IPS DF 6.9 (cell line): ENCODE results near the gene EEF1AKMT4.

Experiments
- DNase-seq: peaks from one replicate; pipeline ENCODE4 v3.0.0-alpha.2; 2013; ENCODE audit warnings: low read depth, low spot score
- H3K27ac ChIP-seq: one replicate; pipeline ENCODE4 v1.5.1; 2013; ENCODE audit warnings: low read length, control low read depth
- H3K27me3 ChIP-seq: 2 replicates; pipeline ENCODE4 v1.6.1; 2013; ENCODE audit warnings: mild to moderate bottlenecking, low read length; ENCODE audit not compliant: control insufficient read depth, insufficient read depth
- H3K36me3 ChIP-seq: 2 replicates; pipeline ENCODE4 v1.6.1; 2013; ENCODE audit warnings: low read length; ENCODE audit not compliant: control insufficient read depth, insufficient read depth
- H3K4me1 ChIP-seq: 2 replicates; pipeline ENCODE4 v1.6.1; 2013; ENCODE audit warnings: low read length; ENCODE audit not compliant: control insufficient read depth, insufficient read depth
- H3K4me3 ChIP-seq: 2 replicates; pipeline ENCODE4 v1.5.1; 2013; ENCODE audit warnings: mild to moderate bottlenecking, low read length
- H3K9me3 ChIP-seq: 2 replicates; pipeline ENCODE4 v1.6.1; 2013; ENCODE audit warnings: low read length, inconsistent platforms; ENCODE audit not compliant: control insufficient read depth, insufficient read depth
- WGBS: extraction: QIAGEN DNeasy Blood & Tissue Kit; methylation state at CpG from one replicate; pipeline ENCODE4 v1.1.7; 2013; ENCODE audit warnings: mixed read lengths, missing lambda C conversion rate; ENCODE audit not compliant: insufficient read length, insufficient coverage; 5-methylcytosine and 5-hydroxymethylcytosine counted together

The EEF1AKMT4 gene

DNA sequence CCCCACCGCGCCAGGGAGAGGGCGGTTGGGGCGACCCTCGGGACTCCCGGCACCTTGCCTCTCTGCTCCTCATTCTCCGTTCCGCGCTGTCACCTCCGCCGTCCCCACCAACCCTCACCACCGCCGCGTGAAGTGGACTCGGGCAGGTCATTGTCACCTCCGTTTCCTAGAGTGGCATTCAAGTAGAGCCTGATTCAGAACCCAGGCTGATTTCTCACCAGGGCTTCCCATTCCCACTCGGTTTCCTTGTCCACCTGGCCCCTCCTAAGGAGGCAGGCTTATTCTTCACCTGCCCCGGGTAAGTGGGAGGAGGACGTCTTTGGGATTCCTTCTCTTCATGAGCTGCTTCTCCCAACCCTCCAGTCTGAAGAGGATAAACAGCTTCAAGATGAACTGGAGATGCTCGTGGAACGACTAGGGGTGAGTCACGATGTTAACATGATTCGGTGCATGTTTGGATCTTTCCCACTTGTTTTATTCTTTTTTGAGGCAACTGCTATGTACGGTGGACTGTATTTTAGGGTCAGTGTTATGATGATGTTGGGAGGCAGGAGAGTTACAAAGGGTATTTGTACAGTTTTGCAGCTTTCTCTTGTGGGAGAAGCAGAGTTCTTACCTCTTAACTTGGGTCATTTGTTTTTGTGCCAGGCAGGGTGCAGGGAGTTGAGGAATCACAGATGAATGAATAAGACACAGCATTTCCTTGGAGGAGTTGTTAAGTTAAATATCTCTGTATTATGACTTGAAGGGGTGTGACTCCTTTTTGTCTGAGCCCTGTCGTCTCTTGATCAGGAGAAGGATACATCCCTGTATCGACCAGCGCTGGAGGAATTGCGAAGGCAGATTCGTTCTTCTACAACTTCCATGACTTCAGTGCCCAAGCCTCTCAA lies 50.3 kb downstream of the EEF1AKMT4 start:
- H3K36me3 ChIP-seq = peaks cover 26% of the 10 kb centered on the region
- H3K27me3 ChIP-seq = no peaks in the 10 kb centered on the region
- no CpG with 5 or more reads among the region's 29 CpGs for WGBS
- no peaks in the 10 kb centered on the region for H3K9me3 ChIP-seq
- DNase-seq = no peak
- H3K4me1 ChIP-seq = no peaks in the 10 kb centered on the region
- H3K27ac ChIP-seq = no peak overlapping the region
- peak overlapping the region; percentile 97 for H3K4me3 ChIP-seq

DNA sequence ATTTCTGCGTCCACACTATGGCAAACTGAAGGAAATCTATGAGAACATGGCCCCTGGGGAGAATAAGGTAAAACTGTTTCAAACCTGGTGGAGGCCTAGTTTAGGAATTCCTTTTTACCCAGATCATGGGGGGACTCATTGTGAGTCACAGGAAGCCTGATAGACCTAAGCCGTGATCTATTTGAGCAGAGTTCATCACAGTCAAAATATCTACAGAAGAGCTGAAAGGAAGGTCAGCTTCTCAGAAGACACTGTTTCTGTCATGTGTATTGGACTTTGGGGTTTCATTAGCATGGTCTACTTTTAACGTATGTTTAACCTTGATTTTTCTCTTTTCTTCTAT lies 50.9 kb downstream of the EEF1AKMT4 start:
- Histone ChIP-seq H3K4me3 (no peak overlapping the region), H3K9me3 (no peaks in the 10 kb centered on the region), H3K36me3 (peaks cover 26% of the 10 kb centered on the region), H3K4me1 (no peaks in the 10 kb centered on the region), H3K27ac (no peak overlapping the region), H3K27me3 (no peaks in the 10 kb centered on the region)
- no CpG with 5 or more reads among the region's 3 CpGs for WGBS
- DNase-seq = no peak

DNA sequence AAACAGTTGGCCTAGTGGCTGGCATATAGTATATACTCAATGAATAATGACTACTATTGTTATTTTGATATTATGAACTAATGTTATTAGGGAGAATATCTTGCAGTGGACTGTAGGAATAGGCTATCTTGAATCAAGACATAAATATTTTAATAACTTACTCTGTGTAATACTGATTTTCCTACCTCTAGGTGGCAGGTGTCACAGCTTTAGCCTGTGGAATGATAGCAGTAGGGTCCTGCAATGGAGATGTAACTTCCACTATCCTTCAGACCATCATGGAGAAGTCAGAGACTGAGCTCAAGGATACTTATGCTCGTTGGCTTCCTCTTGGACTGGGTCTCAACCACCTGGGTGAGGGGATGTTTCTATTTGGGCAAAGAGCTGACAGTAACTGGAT lies 56.1 kb downstream of the EEF1AKMT4 start:
- WGBS = no CpG with 5 or more reads among the region's 1 CpG
- H3K9me3 ChIP-seq = no peaks in the 10 kb centered on the region
- DNase-seq = no peak
- H3K36me3 ChIP-seq = peaks cover 51% of the 10 kb centered on the region
- no peaks in the 10 kb centered on the region for H3K27me3 ChIP-seq
- H3K27ac ChIP-seq = no peak overlapping the region
- H3K4me3 ChIP-seq = no peak overlapping the region
- no peaks in the 10 kb centered on the region for H3K4me1 ChIP-seq

DNA sequence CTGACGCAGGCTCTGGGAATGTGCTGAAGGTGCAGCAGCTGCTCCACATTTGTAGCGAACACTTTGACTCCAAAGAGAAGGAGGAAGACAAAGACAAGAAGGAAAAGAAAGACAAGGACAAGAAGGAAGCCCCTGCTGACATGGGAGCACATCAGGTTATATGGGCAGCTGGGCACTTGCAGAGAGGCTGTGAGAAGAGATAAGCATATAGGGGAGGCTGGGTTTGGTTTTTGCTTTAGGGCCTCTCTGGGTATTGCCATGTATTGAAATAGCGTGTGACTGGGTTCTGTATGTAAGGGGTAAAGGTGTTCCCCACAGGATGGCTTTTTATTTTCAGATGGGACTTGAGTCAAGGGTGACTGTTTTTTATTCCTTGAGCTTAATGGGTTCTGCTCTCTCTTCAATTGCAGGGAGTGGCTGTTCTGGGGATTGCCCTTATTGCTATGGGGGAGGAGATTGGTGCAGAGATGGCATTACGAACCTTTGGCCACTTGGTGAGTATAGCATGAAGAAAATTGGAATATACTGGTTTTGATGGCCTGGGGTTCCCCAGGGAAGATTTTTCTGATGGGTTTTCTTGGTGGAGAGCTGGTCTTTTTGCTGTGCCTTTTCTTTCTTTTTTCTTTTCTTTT lies 57.0 kb downstream of the EEF1AKMT4 start:
- Histone ChIP-seq H3K9me3 (no peaks in the 10 kb centered on the region), H3K4me1 (no peaks in the 10 kb centered on the region), H3K27me3 (no peaks in the 10 kb centered on the region), H3K36me3 (peaks cover 51% of the 10 kb centered on the region), H3K27ac (no peak overlapping the region), H3K4me3 (no peak overlapping the region)
- no CpG with 5 or more reads among the region's 4 CpGs for WGBS
- DNase-seq = no peak

DNA sequence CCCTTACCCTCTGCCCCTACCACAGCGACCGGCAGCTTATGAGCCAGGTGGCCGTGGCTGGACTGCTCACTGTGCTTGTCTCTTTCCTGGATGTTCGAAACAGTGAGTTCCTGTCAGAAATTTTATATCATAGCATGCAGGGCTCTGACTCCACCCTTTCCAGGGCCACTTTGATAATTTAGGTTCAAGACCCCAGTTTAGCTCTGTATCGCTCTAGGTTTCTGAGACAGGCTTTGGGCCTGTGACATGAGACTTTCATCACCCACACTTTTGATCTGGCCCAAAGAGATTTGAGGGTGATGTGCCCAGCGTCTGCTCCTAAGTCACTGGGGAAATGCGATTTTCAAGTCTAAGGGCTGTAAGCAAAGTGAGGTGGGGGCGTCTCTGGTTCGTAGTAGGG lies 58.4 kb downstream of the EEF1AKMT4 start:
- H3K27ac ChIP-seq = no peak overlapping the region
- H3K9me3 ChIP-seq = no peaks in the 10 kb centered on the region
- no peak overlapping the region for H3K4me3 ChIP-seq
- no peaks in the 10 kb centered on the region for H3K27me3 ChIP-seq
- DNase-seq = no peak
- no peaks in the 10 kb centered on the region for H3K4me1 ChIP-seq
- peaks cover 39% of the 10 kb centered on the region for H3K36me3 ChIP-seq
- WGBS = 100% methylated on average over 2 of the region's 9 CpGs
